ENCODE data around the gene ITGB2.
"Not testable (repeated sequence)": the region's sequence is repeated elsewhere in the genome, so short reads cannot be mapped to it uniquely, and the experiment has no call there.

Gene ITGB2

GRCh38 chr21:44927587-44928461, 7.1 kb upstream of the ITGB2 start:
- peak; percentile 64 to 82 for DNase-seq (ENCODE audit: low read depth in 2 of 2, low spot score in 1 of 2)

DNA sequence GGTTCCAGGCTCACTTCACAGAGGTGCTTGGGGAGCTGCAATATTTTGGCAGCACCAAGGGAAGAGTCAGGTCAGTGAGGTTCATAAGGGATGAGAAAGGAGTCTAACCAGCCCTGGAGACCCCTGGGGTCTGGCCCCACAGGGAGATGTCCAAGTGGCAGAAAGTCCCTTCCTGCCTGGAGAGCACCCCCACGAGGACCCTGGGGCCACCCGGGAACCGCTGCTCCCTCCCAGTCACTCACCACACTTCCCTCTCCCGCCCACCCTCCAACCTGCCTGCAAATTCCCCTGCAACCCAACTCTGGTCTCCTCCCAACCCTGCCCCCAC, 6.5 kb upstream of the ITGB2 start:
- DNase-seq (ENCODE audit: low read depth in 2 of 2, low spot score in 1 of 2), result no peak

GRCh38 chr21:44926331-44927101, 5.8 kb upstream of the ITGB2 start:
- no peak for DNase-seq (ENCODE audit: low read depth in 2 of 2, low spot score in 1 of 2)

- DNase-seq (ENCODE audit: low read depth in 2 of 2, low spot score in 1 of 2), result no peak
Observed at GRCh38 chr21:44925378-44925755, 4.7 kb upstream of the ITGB2 start.

DNA sequence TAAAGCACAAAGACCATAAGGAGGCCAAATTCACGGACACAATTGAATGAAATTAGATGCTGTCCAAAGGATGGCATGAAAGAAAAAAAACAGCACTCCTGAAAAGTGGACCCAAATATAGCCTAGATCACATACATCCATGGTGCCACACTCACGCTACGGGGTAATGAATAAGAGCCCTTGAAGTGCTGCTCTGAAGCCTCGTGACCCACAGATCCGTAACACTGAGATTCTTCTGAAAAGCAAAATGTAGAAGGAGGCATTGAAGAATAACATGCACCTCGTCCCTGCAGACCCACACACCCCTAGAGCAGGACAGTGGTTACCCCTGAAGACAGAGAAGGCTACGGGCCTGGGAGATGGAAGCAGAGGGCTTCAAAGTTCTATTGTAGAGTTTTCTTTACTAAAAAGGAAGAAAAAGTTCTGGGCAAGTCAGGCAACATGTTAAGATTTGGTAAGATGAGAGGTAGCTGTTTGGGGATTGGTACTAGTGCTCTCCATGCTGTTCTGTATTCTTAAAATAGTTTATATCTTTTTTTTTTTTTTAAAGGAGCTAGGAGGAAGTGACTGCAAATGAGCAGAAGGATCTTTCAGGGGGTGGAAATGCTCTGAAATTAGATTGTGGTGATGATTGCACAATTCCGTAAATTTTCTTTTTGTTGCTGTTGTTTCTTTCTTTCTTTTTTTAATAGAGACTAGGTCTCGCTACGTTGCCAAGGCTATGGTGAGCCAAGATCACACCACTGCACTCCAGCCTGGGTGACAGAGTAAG, 4.1 kb upstream of the ITGB2 start:
- no peak for DNase-seq (ENCODE audit: low read depth in 2 of 2, low spot score in 1 of 2)

- no peak for DNase-seq (ENCODE audit: low read depth in 2 of 2, low spot score in 1 of 2)
Observed at GRCh38 chr21:44923480-44924084, 2.9 kb upstream of the ITGB2 start.

DNA sequence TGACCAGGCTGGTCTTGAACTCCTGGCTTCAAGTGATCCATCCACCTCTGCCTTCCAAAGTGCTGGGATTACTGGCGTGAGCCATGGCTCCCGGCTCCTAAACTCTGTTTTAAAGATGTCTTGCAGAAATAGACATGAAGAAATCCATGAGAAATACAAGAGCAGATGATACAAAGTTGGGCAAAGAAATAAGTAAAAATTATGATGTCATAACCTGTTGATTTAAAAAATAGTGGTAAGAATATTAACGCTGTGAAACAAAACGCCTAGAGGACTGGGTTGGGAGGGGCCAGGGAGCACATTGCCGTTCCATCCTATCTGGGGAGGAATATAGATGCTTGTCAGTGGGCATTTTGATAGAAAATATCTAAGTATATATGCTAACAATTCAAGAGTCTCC, 1.2 kb upstream of the ITGB2 start:
- DNase-seq (ENCODE audit: low read depth in 2 of 2, low spot score in 1 of 2), result no peak

DNA sequence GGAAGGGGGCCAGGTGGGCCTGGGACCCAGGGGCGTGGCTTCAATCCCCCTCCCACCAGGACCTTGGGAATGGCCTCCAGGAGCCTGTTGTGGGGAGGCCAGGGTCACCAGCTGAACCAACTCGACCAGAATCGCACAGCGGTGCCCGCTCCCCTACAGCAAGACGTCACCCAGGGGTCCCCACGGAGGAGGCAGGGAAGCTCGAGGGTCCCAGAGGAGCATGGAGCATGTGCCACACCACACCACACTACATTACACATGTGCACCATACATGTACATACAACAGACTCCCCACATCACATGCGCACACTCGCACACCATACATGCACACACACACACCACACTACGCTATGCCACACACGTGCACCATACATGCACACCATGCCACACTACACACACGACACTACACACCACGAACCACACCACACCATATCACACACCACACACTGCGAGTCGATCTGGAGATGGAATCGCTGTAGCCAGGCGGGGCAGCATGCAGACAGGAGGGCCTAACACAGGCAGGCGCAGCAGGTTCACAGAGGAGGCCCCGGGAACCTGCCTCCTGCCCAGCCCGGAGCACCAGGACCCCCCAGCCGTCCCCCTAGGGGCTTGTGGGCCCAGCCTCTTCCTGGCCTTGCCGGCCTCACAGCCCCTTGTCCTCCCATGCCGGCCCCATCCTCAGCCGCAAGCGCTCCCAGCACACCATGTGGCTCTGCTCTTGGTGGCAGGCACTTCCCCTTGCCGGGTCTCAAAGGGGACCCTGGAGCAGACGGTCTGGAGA, 596 bp downstream of the ITGB2 start:
- no peak for DNase-seq (ENCODE audit: low read depth in 2 of 2, low spot score in 1 of 2)

GRCh38 chr21:44919111-44919912, 1.4 kb downstream of the ITGB2 start:
- no peak for DNase-seq (ENCODE audit: low read depth in 2 of 2, low spot score in 1 of 2)

DNA sequence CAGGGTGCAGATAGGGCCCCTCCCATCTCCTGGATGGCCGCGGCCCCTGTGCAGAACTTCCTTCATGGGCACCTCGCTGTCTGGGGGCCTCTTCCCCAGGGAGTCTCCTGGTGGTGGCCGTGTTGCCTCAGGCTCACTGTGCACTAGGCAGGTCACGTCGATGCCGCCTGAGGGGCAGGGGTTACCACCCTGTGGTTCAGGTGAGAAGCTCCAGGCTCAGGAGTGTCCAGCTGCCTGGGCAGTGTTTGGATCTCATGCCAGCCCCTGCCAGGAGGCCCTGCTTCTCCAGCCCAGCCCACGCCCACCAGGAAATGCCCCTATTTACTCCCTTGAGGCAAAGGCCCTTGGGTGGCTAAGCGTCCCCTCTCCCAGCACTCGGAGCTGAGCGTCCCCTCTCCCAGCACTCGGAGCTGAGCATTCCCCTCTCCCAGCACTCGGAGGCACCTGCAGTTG, 2.1 kb downstream of the ITGB2 start:
- DNase-seq (ENCODE audit: low read depth in 2 of 2, low spot score in 1 of 2), result no peak

DNA sequence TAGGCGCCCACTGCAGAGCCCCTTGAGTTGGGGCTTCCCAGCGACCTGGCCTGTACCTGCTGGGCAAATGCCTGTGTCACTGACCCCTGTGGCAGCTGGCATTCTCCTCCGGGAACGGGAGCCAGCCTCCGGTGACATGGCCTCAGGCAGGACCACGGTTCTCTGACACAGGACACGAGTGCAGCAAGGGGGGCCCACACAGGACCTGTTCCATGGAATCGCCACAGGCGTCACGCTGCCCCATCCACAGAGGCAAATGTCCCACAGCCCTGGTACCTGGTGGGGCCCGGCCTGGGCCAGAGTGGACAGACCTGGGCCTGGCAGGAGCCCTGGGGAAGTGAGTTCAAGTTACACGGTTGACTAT, 2.6 kb downstream of the ITGB2 start:
- no peak for DNase-seq (ENCODE audit: low read depth in 2 of 2, low spot score in 1 of 2)

DNA sequence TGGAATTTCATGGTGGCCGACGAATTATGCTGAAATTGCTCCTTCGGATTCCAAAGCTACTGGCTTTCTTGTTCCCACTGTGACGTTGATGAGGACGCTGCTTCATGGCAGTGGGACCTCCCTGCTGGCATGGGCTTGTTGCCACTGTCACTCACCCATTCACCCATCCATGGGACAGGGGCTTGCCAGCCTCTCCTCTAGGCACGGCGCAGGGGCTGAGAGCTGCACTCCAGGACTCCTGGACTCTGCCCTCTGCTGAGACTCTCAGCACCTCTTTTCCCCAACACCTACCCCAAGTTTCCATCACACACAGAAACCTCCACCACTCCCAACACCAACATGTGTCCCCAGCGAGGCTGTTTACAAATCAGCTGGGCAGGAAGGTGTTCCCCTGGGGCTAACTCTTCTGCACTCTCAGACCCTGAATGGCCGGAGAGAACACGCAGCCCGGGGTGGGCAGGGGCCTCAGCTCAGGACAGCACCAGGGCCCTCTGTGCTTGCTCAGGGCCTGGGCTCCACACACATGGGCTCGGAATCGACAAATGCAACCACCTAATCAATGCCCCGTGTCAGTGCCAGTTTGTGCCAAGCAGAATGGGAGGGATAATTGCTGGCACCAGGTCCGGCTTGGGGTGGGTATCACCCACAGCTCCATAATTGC, 3.1 kb downstream of the ITGB2 start:
- no peak for DNase-seq (ENCODE audit: low read depth in 2 of 2, low spot score in 1 of 2)

- DNase-seq (ENCODE audit: low read depth in 2 of 2, low spot score in 1 of 2), result no peak
Observed at GRCh38 chr21:44916965-44917364, 3.7 kb downstream of the ITGB2 start.

GRCh38 chr21:44914176-44914874, 6.4 kb downstream of the ITGB2 start:
- no peak for DNase-seq (ENCODE audit: low read depth in 2 of 2, low spot score in 1 of 2)

- no peak for DNase-seq (ENCODE audit: low read depth in 2 of 2, low spot score in 1 of 2)
Observed at GRCh38 chr21:44913425-44914175, 7.1 kb downstream of the ITGB2 start.

DNA sequence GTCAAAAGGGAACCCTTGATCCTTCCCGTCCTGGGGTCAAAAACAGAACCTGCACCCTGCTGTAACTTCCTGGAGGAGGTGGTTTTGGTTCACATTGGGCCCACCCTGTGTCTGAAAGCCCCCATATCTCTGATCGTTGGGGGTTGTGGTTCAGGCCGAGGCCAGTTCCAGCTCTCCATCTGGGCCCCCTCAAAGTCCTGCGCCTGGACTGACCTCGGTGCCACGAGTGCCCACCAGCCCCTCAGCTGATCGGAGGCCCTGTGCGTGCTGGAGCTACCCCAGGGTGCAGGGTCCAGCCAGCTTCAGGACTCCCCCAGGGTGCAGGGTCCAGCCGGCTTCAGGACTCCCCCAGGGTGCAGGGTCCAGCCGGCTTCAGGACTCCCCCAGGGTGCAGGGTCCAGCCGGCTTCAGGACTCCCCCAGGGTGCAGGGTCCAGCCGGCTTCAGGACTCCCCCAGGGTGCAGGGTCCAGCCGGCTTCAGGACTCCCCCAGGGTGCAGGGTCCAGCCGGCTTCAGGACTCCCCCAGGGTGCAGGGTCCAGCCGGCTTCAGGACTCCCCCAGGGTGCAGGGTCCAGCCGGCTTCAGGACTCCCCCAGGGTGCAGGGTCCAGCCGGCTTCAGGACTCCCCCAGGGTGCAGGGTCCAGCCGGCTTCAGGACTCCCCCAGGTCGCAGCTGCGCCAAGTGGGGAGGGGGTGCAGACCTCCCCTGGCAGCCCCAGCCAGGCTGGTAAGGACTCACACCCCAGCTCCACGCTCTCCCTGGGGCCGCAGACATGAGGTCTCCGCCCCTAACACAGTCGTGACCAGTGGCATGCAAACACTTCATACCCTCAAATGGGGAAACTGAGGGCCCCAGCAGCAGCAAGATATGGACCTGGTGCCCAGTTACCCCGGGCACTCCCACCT, 7.9 kb downstream of the ITGB2 start:
- not testable (repeated sequence) for DNase-seq (ENCODE audit: low read depth in 2 of 2, low spot score in 1 of 2)

DNA sequence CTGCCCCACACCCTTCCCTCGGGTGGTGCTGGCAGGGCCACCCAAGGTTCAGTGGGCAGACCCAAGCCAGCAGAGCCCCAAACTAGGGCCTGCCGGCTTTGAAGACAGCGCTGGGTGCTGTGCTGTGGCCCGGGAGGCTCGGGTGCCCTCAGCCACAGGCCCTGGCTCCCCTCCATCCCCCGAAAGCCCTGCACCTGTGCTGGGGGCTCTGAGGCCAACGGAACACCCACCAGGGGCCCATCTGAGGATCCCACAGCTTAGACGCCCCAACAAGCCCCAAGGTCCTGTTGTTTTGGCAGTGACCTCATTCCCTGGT, 8.6 kb downstream of the ITGB2 start:
- DNase-seq (ENCODE audit: low read depth in 2 of 2, low spot score in 1 of 2), result no peak

Data from stimulated activated CD8-positive, alpha-beta memory T cell treated with anti-CD3 and anti-CD28 coated beads, Interleukin-4, amount 100 ng/mL, for 1 hour (primary cell).